ENCODE data around the gene CLK2.

GRCh38 chr1:155301342-155301841 is 28.1 kb upstream of the CLK2 start, which contains the start of gene PKLR:
- TF ChIP-seq YY1 (IDR thresholded peaks at IDR 0.05; ENCODE audit: low read depth), result no peak
- TF ChIP-seq MAX (IDR thresholded peaks at IDR 0.05), result no peak
- no peak for TF ChIP-seq CEBPB (IDR thresholded peaks at IDR 0.05)
- no peak for TF ChIP-seq REST (IDR thresholded peaks at IDR 0.05; ENCODE audit: low read depth)
- no peak for TF ChIP-seq TAF1 (IDR thresholded peaks at IDR 0.05; ENCODE audit: low read depth)
- no peak for TF ChIP-seq EP300 (IDR thresholded peaks at IDR 0.05; ENCODE audit: borderline replicate concordance)
- TF ChIP-seq EGR1 (IDR thresholded peaks at IDR 0.05), result no peak
- TF ChIP-seq ZBTB7A (IDR thresholded peaks at IDR 0.05; ENCODE audit: low read depth), result no peak

All from Ishikawa (cell line).